ENCODE data around the gene PPP1R3G. TPM values are rescaled to one million over a fixed set of nuclear protein-coding genes. Genes with fewer than 3 reads are reported as not detected.

Gene PPP1R3G
- total RNA-seq, 1 donor from 2014 or later: 7.7 TPM

DNA sequence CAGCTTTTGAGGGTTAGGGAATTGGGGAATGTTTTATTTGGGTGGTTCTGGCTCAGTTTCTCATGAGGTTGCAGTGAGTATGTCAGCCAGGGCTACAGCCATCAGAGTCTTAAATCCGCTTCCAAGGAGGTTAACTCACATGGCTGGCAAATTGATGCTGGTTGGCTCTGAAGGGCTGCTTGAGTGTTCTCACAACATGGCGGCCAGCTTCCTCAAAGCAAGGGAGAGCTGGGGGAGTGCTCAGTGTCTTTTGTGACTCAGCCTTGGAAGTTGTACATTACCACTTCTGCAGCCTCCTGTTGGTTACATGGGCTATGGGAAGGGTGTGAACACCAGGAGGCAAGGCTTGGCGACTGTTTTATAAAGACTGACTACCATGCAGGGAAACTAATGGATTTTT, 17.8 kb upstream of the PPP1R3G start:
- DNase-seq (ENCODE audit: low spot score): no peak
- intact Hi-C loops (cut with DNase I): no loop called here

DNA sequence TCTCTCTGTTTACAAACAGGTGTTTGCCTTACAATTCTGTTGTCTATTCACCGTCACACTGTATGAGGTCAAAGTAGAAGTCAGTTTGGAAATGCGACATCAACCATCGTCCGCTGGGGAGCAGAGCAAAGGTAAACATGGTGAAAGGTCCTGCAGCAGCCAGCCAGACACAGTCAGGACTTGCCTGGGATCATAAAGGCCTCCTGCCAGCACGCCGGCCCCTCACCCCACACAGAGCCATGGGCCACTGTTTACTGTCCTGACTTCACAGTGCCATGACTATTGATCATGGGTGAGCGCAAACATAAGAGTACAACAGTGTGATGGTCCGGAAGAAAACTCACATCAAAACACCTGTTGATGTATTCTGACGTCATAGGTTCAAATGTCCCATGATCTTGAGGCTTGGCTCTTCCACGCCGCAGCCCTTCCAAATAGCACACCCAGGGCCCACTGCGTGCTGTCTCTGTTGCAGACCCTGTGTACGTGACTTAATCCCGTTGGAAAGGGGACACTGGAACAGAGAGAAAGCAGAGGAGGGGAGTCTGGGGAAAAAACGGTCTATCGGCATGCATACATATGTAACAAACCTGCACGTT, 16.9 kb upstream of the PPP1R3G start:
- intact Hi-C loops (cut with DNase I): no loop called here
- DNase-seq (ENCODE audit: low spot score): no peak

DNA sequence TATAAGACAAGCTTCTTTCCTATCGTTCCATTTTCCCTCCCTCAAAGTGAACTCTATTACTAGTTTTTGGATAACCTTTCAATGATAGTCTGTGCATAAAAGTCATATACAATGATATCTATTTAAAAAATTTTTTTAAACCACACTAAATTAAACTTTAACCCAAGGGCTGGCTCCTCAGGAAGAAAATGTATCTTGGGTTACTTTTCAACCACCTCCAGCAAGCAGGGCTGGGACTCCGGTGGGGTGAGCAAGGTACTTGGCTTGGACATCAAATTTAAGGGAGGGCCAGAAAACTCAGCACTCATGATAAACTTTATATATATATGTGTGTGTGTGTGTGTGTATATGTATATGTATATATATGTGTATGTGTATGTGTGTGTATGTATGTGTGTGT, 13.9 kb upstream of the PPP1R3G start:
- no peak for DNase-seq (ENCODE audit: low spot score)
- intact Hi-C loops (cut with DNase I): no loop called here

DNA sequence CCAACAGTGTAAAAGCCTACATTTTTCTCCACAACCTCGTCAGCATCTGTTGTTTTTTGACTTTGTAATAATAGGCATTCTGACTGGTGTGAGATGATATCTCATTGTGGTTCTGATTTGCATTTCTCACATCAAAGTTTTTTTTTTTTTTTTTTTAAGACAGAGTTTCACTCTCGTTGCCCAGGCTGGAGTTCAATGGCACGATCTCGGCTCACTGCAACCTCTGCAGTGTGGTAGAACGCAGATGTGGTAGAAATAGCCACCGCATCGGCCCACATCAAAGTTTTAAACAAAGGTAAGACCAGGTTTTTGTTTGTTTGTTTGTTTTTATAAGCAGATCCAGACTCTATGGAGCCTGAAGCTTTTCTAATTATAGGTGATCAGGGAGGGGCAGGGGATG, 12.7 kb upstream of the PPP1R3G start:
- DNase-seq (ENCODE audit: low spot score): no peak
- intact Hi-C loops (cut with DNase I): no loop called here

DNA sequence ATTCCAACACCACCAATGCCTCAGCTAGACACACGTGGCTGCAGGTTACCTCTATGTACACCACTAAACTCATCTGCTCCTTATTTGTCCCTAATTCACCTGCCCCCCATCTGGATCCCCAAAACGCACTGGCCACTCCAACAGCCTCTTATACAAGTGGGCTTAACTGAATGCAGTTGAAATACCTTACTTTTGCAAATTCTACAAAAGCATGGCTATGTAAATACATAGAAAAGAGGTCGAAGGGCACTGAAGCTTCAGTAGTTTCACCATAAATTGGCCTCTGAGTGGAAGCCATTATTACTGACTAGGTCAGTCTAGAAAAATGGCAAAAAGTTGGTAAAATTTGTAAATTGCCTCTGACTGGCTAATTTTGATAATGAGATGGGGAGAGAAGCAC, 11.1 kb upstream of the PPP1R3G start:
- intact Hi-C loops (cut with DNase I): no loop called here
- DNase-seq (ENCODE audit: low spot score): no peak

DNA sequence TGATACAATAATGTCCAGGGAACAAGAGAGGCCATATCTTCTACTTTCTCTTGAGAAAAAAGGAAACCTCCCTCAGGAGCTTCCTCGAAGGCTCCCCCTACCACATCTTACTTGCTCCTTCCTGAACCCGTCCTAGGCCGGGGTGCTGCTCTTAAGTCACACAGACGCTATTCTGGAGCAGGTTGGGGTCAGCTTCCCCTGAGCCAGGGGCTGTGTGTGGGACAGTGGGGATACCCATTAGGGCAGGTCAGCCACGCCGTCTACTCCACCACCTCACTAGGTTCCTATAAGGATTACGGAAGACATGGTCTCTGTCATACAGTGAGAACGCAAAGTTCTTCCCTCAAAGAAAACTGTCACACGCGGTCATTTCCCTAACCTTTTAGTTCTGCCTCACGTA, 8.2 kb upstream of the PPP1R3G start:
- intact Hi-C loops (cut with DNase I): no loop called here

DNA sequence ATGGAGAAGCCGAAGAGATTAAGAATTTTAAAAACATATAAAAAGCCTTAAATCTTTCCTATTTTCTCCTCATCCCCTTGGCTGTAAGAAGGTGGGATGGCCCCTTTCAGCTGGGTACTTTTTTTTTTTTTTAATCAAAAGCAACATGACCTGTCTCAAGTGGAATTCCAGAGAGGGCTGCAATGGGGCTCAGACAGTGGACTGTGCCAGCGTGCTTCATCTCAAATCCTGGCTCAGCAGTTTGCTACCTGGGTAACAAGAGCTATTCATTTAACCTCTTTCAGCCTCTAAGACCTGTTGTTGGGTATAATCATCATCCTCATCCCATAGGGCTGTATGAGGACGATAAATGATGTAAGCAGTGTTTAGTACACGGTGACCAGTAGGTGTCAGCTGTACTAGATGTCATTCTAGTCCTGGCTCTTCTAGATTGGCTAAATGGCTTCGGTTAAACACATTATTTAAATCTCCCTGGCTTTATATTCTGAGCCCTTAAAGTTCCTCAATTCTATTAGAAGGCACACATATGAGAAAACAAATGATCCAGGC, 6.9 kb upstream of the PPP1R3G start:
- DNase-seq (ENCODE audit: low spot score): no peak
- intact Hi-C loops (cut with DNase I): no loop called here

More for the DNA sequence above, 8.2 kb upstream of the PPP1R3G start:
- no peak for DNase-seq (ENCODE audit: low spot score)

DNA sequence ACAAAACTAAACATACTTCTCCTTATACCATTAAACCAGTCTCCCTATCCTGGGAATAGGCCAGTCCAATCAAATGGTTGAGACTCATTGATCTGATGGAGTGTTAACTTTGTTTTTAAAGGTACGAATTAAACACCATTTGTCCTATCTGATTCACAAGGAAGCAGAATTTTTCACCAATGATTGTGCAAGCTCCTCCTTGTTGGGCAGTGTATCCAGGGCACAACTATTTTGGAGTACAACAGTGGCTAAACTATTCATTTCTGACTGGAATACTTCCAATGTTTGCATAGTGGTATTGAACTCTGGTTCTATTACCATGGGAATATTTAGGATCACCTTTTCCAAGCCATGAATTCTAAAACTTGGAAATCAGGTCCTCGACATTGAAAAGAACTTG, 5.4 kb upstream of the PPP1R3G start:
- no peak for DNase-seq (ENCODE audit: low spot score)
- intact Hi-C loops (cut with DNase I): no loop called here

DNA sequence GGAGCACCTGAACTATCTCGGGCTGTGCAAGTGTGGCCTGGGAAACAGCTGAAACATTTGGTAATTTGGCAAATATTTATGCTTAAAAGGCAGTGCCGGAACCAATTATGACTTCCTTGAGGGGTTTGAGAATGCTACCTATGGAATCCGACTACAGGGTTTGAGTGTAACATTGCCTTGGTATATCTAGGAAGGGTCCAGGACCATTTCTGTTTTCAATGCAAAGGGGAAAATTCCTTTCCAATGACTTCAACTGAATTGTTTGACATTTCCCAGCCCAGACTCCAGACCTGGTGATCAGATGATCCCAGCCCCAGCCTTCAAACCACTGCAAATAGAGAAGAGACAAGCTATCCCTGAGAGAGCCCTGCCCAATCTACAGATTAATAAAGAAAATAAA, 4.6 kb upstream of the PPP1R3G start:
- intact Hi-C loops (cut with DNase I): no loop called here
- DNase-seq (ENCODE audit: low spot score): no peak

DNA sequence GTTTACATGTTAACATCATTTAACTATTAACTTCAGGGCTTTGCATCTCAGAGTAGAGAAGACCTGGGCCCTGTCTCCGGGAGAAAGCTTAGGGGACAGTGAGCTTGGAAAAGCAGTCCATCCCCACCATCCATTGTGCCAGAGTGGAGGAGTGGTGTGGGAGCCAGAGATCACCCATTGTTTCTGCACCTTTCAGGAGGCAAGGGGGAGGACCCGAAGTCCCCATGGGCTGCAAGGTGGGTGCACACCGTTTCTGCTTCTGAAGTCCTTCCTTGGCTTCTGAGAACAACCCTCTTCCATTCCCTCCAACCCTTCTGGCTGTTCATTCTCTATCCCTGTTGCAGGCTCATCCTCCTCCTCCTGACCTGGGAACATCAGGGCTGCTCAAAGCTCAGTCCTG, 4.0 kb upstream of the PPP1R3G start:
- no peak for DNase-seq (ENCODE audit: low spot score)

DNA sequence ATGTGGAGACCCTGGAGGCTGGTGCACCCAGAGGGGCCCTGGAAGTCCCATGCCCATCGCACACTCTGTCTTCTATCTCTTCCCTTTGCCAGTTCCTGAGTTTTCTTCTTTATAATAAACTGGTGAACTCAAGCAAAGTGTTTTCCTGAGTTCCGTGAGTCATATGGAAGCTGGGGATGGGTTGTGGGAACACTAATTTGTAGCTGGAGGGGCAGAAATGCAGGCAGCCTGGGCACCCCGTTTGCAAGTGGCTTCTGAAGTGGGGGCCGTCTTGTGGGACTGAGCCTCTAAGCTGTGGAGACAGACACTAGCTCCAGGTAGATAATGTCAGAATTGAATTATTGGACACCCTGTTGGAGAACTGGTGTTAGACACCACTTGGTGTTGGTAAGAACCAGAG, 3.2 kb upstream of the PPP1R3G start:
- no peak for DNase-seq (ENCODE audit: low spot score)
- intact Hi-C loops (cut with DNase I): loop anchor here (2.0 kb wide), 1 partner anchor 33 kb away; no protein-coding TSS in a partner anchor

More for the DNA sequence above, 4.0 kb upstream of the PPP1R3G start:
- intact Hi-C loops (cut with DNase I): no loop called here

DNA sequence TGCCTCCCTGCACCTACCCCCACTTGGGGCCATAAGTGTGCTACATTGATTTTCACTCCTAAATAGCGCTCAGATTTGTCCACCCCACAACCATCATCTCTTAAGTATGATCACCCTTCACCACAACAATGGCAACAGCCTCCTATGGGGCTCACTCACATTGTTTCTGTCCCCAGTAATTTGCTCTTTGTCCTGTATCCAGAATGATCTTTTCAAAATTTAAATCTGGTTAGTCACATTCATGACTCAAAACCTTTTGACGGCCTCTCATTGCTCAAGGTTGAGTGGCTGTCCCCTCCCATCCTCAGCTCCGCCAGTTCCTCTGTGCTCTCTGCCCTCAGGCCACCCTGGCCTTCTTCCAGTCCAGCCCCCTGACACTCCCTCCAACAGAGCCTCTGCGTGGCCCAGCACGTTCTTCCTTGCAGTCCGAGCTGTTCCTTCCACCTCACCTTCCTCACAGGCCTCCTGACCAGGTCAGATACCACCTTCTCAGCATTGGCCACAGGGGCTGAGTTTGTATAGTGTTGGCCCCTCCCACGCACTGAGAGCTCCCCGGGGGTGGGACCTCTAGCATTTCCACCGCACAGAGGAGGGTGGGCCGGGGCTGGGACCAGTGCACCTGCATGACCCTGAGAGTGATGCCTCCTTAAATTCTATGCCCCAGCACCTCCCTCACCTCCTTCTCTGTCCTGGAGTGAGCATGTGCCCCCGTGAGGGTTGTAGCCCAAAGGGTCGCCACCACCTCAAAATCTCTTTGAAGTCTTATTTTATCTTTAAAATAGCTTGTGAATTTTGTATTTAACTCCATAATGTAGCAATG, 2.4 kb upstream of the PPP1R3G start:
- intact Hi-C loops (cut with DNase I): loop anchor here (2.0 kb wide), 1 partner anchor 32 kb away; no protein-coding TSS in a partner anchor
- no peak for DNase-seq (ENCODE audit: low spot score)

DNA sequence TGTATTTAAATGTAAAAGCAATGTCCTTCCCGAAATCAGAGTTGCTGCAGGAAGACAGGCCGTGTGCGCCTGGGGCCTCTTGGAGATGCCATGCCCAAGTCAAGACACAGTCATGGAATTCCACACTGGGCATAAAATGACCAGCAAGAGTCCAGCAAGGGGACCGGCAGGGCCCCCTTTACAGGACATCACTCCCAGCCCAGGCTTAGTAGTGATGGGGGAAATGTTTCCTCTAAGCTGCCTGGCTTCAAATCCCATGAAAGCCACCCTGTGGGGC, 1.9 kb upstream of the PPP1R3G start:
- intact Hi-C loops (cut with DNase I): loop anchor here (2.0 kb wide), 1 partner anchor 32 kb away; no protein-coding TSS in a partner anchor
- DNase-seq (ENCODE audit: low spot score): no peak

DNA sequence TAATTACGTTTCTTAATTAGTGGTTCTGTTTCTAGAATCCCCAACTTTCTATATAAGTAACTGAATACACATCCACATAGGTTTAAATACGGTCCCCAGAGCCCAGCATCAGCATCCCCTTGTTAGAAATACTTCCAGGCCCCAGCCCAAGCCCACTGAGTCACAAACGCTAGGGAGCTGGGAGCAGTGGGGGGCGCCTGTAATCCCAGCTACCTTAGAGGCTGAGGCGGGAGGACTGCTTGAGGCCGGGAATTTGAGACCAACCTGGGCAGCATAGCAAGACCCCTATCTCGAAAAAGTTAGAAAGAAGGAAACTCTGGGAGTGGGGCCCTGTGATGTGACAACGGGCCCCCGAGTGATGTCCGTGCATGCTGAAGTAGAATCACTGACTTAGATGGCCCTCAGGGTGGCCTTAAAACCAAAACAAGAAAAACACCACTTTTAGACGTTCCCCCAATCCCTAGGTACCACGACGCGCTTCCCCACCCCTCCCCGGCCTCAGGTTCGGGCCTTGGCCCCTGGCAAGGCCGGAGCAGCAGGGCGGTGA, 1.3 kb upstream of the PPP1R3G start:
- DNase-seq (ENCODE audit: low spot score): no peak
- intact Hi-C loops (cut with DNase I): loop anchor here (2.0 kb wide), 2 partner anchors 25 to 31 kb away; no protein-coding TSS in a partner anchor

DNA sequence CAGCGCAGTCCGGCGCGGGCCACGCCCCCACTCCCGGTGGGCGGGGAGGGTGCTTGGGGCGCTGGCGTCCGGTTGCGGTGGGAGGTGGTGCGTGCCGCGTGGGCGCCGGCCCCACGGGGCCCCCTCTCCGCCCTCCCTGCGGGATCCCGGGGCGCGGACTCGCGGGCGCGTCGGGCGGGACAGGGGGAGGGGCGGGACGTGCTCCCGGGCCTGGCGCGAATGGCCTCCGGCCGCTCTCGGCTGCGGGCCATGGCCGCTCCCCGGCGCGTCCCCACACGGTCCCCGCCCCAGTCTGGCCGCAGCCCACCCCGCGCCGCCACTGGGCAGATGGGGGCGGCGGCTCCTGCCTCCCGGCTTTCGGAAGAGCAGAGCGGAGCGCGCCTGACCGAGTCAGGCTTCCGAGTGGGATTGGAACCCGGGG, 771 bp upstream of the PPP1R3G start:
- intact Hi-C loops (cut with DNase I): loop anchor here (2.0 kb wide), 1 partner anchor 24 kb away; no protein-coding TSS in a partner anchor
- no peak for DNase-seq (ENCODE audit: low spot score)

DNA sequence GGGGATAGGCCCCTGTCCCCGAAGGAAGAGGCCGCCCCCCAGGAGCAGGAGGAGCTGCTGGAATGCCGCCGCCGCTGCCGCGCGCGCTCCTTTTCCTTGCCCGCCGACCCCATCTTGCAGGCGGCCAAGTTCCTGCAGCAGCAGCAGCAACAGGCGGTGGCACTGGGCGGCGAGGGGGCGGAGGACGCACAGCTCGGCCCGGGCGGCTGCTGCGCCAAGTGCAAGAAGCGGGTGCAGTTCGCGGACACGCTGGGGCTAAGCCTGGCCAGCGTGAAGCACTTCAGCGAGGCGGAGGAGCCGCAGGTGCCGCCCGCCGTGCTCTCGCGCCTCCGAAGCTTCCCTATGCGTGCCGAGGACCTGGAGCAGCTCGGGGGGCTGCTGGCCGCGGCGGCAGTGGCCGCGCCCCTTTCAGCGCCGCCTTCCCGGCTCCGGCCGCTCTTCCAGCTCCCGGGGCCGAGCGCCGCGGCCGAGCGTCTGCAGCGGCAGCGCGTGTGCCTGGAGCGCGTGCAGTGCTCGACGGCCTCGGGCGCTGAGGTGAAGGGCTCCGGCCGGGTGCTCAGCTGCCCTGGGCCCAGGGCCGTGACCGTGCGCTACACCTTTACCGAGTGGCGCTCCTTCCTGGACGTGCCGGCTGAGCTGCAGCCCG, 630 bp downstream of the PPP1R3G start:
- no peak for DNase-seq (ENCODE audit: low spot score)
- intact Hi-C loops (cut with DNase I): loop anchor here (2.0 to 5.0 kb wide), 2 partner anchors 23 to 122 kb away; no protein-coding TSS in a partner anchor

DNA sequence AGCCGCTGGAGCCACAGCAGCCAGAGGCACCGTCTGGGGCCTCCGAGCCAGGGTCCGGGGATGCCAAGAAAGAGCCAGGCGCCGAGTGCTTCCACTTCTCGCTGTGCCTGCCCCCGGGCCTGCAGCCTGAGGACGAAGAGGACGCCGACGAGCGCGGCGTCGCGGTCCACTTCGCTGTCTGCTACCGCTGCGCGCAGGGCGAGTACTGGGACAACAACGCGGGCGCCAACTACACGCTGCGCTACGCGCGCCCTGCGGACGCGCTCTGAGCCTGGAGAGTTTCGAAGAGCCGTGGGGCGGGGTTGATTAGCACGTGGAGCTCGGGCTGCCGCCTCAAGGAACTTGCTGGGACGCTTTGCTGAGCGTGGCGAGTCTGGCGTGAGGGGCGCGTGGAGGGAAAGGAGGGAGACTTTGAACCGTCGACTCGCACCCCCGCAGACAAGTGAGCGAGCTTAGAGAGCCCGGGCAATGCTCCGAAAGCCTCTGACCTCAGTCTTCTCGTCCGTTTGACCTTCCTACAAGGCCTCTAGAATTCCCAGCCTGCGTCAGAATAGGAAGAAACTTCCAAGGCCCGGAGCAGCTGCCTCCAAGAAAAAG, 1.3 kb downstream of the PPP1R3G start:
- intact Hi-C loops (cut with DNase I): loop anchor here (5.0 kb wide), 1 partner anchor 121 kb away; no protein-coding TSS in a partner anchor
- no peak for DNase-seq (ENCODE audit: low spot score)

DNA sequence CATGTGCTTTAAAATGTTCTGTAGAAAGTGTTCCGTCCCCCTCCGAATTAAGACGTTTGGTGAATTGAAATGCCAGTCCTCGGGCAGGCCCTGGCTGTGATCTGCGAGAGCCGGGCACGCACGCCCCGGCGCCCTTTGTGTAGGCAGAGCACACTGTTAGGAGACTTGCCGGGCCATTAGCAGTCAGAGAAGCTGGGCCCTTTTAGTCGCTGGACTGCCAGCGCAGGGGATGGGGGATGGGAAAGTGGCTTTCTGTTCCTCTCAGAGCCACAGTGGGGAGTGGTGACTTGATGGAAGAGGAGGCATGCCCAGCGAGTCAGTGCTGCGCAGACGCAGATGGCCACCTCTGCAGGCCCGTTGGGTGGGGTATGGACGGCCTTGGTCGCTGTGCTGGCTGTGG, 2.2 kb downstream of the PPP1R3G start:
- intact Hi-C loops (cut with DNase I): loop anchor here (5.0 kb wide), 1 partner anchor 120 kb away; no protein-coding TSS in a partner anchor
- DNase-seq (ENCODE audit: low spot score): no peak

DNA sequence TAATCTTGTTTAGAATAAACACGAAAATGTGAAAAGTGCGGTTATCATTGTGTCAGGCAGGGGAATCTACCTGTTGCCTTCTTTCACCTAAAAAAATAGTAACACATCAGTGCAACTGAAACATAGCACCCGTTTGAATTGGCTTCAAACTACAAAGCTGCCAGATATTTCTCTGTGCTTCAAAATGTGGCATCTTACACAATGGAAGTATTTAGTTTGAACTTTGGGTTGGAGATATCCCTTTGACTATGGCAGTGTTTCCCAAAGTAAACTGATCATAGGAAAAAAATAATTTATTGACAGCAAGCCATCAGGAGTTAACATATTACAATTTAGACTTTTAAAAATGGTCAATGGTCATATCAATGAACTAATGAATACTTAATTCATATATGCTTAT, 3.6 kb downstream of the PPP1R3G start:
- no peak for DNase-seq (ENCODE audit: low spot score)
- intact Hi-C loops (cut with DNase I): loop anchor here (5.0 kb wide), 1 partner anchor 119 kb away; no protein-coding TSS in a partner anchor
